ENCODE results near the gene SLC39A11.

DNA sequence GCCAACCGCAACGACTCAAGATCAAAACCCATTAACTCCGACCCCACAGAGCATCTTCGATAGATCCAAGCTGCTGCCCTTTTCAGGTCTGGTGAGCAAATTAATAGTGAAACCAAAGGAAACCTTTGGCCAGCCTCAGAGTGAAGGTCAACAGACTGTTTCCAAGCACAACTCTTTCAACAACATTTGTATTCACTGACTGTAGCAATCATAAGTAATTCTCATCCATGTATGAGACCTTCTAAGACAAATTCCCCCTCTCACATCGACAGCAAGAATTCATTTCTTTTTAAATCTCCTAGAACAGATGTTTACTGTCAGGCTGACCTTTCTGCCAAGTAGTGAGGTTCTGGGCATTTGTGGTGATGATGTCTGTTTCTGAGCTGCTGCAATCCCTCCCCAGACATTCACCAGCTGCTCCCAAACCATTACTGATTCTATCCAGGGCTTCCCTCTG lies 64.2 kb downstream of the SLC39A11 start:
- TF ChIP-seq RBAK (CRISPR knock-in tag; IDR thresholded peaks at IDR 0.05) (no peak), PRPF4 (IDR thresholded peaks at IDR 0.05; ENCODE audit: low read depth, low read length, poor library complexity, severe bottlenecking) (no peak), JDP2 (CRISPR knock-in tag; IDR thresholded peaks at IDR 0.05; ENCODE audit: borderline replicate concordance) (no peak), ZBTB20 (CRISPR knock-in tag; IDR thresholded peaks at IDR 0.05; ENCODE audit: borderline replicate concordance, low read depth) (no peak), ZNF629 (CRISPR knock-in tag; conservative IDR thresholded peaks at IDR 0.05) (no peak), SALL1 (CRISPR knock-in tag; IDR thresholded peaks at IDR 0.05) (no peak), TP53 (CRISPR knock-in tag; conservative IDR thresholded peaks at IDR 0.05) (no peak)
- TF ChIP-seq, protein P1, sequence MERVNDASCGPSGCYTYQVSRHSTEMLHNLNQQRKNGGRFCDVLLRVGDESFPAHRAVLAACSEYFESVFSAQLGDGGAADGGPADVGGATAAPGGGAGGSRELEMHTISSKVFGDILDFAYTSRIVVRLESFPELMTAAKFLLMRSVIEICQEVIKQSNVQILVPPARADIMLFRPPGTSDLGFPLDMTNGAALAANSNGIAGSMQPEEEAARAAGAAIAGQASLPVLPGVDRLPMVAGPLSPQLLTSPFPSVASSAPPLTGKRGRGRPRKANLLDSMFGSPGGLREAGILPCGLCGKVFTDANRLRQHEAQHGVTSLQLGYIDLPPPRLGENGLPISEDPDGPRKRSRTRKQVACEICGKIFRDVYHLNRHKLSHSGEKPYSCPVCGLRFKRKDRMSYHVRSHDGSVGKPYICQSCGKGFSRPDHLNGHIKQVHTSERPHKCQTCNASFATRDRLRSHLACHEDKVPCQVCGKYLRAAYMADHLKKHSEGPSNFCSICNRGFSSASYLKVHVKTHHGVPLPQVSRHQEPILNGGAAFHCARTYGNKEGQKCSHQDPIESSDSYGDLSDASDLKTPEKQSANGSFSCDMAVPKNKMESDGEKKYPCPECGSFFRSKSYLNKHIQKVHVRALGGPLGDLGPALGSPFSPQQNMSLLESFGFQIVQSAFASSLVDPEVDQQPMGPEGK (CRISPR knock-in tag; IDR thresholded peaks at IDR 0.05): no peak
- TF ChIP-seq, protein P2, sequence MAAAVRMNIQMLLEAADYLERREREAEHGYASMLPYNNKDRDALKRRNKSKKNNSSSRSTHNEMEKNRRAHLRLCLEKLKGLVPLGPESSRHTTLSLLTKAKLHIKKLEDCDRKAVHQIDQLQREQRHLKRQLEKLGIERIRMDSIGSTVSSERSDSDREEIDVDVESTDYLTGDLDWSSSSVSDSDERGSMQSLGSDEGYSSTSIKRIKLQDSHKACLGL (CRISPR knock-in tag; IDR thresholded peaks at IDR 0.05): no peak
- TF ChIP-seq, protein P3, sequence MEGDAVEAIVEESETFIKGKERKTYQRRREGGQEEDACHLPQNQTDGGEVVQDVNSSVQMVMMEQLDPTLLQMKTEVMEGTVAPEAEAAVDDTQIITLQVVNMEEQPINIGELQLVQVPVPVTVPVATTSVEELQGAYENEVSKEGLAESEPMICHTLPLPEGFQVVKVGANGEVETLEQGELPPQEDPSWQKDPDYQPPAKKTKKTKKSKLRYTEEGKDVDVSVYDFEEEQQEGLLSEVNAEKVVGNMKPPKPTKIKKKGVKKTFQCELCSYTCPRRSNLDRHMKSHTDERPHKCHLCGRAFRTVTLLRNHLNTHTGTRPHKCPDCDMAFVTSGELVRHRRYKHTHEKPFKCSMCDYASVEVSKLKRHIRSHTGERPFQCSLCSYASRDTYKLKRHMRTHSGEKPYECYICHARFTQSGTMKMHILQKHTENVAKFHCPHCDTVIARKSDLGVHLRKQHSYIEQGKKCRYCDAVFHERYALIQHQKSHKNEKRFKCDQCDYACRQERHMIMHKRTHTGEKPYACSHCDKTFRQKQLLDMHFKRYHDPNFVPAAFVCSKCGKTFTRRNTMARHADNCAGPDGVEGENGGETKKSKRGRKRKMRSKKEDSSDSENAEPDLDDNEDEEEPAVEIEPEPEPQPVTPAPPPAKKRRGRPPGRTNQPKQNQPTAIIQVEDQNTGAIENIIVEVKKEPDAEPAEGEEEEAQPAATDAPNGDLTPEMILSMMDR (CRISPR knock-in tag; IDR thresholded peaks at IDR 0.05): no peak

Data from HepG2 (cell line).